Stimulated activated naive CD8-positive, alpha-beta T cell treated with anti-CD3 and anti-CD28 coated beads, Interleukin-15, amount 100 ng/mL, for 72 hours (primary cell): ENCODE results near the gene VMP1.
"Not testable (repeated sequence)": the region's sequence is repeated elsewhere in the genome, so short reads cannot be mapped to it uniquely, and the experiment has no call there.

Source experiments
- ATAC-seq: fragments of 150-1000 bp; cut with Tn5 transposase; 2 replicates; pipeline ENCODE4 v1.10.0; 2021; ENCODE audit warnings: mild to moderate bottlenecking, moderate library complexity
- DNase-seq, 2 donors: peaks; one replicate each; pipeline ENCODE4 v3.0.0; 2021 to 2022
- H3K27ac Mint-ChIP-seq, 2 donors: one replicate each; pipeline ENCODE4 v1.8.0; 2022; ENCODE audit warnings: mild to moderate bottlenecking in 2 of 2, mixed read lengths in 2 of 2, moderate library complexity in 2 of 2
- H3K27me3 Mint-ChIP-seq: one replicate; pipeline ENCODE4 v1.8.0; 2022; ENCODE audit warnings: mixed read lengths
- H3K4me1 Mint-ChIP-seq: one replicate; pipeline ENCODE4 v1.8.0; 2022; ENCODE audit warnings: mild to moderate bottlenecking, mixed read lengths
- H3K4me3 Mint-ChIP-seq, 2 donors: one replicate each; pipeline ENCODE4 v1.8.0; 2022; ENCODE audit warnings: mild to moderate bottlenecking in 2 of 2, mixed read lengths in 2 of 2, moderate library complexity in 1 of 2
- H3K9me3 Mint-ChIP-seq, 2 donors: one replicate each; pipeline ENCODE4 v1.8.0; 2022; ENCODE audit warnings: mixed read lengths in 2 of 2

The VMP1 gene

DNA sequence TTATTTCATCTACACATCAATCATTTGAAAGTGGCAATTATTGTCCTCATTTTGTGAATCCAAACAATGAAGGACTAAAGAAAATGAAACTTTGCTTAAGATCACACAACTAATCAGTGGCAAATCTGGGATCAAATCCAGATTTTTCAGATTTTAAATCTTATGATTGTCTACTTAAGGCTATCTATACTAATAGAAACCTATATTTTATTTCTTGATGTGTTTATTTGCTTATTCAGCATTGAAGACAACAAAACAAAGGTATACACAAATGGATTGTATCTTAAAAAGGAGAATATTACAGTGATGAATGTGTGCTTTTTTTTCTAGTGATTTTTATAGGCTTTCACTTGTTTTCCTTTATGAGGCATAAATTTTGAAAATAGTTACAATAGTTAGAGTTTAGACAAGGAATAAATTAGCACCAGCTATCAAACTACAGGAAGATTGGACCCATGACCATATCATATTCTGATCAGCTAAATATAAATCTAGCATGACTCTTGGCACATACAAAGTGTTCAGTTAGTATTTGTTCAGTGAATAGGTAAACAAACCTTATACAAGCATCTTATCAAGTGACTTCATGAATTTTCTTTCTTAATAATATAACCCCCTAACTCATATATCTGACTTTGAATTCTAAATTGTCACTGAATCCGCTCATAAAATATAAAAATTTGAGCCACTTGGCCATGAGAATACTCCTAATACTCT lies 20.5 kb downstream of the VMP1 start:
- DNase-seq = no peak
- no peak for ATAC-seq
- Mint-ChIP-seq H3K9me3 (no peaks in the 10 kb centered on the region), H3K27me3 (no peaks in the 10 kb centered on the region), H3K4me1 (peaks cover 22% of the 10 kb centered on the region), H3K27ac (no peak overlapping the region), H3K4me3 (no peak overlapping the region)

DNA sequence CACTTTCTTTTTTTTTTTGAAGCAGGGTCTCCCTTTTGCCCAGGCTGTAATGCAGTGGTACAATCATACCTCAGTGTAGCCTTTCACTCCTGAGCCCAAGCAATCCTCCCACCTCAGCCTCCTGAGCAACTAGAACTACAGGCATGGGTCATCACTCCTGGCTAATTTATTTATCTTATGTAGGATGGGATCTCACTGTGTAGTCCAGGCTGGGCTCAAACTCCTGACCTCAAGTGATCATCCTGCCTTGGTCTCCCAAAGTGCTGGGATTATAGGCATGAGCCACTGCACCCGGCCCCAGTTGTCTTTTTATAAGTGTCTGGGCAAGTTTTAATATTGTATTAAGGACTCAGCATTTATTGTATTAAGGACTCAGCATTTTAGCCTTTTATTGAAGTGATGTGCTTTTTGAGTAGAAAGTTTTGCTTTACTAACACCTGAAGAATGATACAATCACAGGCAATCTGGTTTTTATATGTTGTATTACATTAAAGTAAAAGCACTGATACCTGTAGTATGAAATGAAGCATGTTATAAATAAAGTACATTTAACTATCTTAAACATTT lies 22.9 kb downstream of the VMP1 start:
- no peaks in the 10 kb centered on the region for H3K9me3 Mint-ChIP-seq
- DNase-seq (no peak), ATAC-seq (no peak)
- H3K27ac Mint-ChIP-seq = no peak overlapping the region
- no peak overlapping the region for H3K4me3 Mint-ChIP-seq
- peaks cover 15% of the 10 kb centered on the region for H3K4me1 Mint-ChIP-seq
- no peaks in the 10 kb centered on the region for H3K27me3 Mint-ChIP-seq

DNA sequence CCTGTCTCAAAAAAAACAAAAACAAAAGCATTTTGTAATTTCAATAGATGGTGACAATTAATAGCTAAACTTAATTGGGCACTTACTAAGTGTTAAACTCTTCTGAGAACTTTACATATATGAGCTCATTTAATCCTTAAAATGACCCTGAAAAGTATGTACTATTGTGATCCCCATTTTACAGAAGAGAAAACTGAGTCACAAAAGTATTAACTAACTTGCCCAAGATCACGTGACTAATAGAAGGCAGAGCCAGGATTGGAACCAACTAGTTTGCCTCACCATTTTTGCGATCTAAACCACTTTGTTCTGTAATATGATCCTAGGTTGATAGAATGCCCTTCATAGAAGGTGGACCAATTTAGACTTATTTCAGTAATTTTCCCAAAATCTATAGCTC lies 26.2 kb downstream of the VMP1 start:
- no peak overlapping the region for H3K4me3 Mint-ChIP-seq
- H3K27ac Mint-ChIP-seq = no peak overlapping the region
- ATAC-seq = no peak
- H3K9me3 Mint-ChIP-seq = no peaks in the 10 kb centered on the region
- no peaks in the 10 kb centered on the region for H3K27me3 Mint-ChIP-seq
- no peak for DNase-seq
- peaks cover 15% of the 10 kb centered on the region for H3K4me1 Mint-ChIP-seq

DNA sequence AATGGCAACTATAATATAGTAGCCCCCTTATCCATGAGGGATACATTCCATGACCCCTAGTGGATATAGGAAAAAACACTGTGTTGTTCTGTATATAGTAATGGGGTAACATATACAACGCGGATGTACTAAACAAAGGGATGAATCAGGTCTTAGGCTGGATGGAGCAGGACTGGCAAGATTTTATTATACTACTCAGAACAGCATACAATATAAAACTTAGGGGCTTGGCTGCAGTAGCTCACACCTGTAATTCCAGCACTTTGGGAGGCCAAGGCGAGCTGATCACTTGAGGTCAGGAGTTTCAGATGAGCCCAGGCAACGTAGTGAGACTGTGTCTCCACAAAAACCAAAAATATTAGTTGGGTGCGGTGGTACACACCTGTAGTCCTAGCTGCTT lies 26.8 kb downstream of the VMP1 start:
- Mint-ChIP-seq H3K27ac (no peak overlapping the region), H3K4me1 (peaks cover 15% of the 10 kb centered on the region), H3K9me3 (no peaks in the 10 kb centered on the region), H3K27me3 (no peaks in the 10 kb centered on the region), H3K4me3 (no peak overlapping the region)
- no peak for ATAC-seq
- no peak for DNase-seq

DNA sequence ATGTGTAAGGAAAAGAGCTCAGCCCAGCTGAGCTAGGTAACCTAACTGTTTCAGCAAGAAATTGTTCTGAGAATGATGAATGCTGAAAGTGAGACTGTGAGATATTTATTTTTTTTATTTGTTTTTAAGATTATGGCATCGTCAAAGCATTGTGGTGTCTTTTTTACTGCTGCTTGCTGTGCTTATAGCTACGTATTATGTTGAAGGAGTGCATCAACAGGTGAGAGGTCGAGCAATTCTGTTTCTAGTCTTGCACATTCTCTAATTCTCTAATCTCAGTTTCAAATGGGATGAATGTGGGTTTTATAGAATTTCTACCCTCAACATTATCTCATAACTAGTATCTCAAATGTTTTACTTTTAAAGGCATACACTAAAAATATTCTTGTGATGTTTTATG lies 29.9 kb downstream of the VMP1 start:
- Mint-ChIP-seq H3K4me3 (no peak overlapping the region), H3K9me3 (no peaks in the 10 kb centered on the region), H3K4me1 (no peaks in the 10 kb centered on the region), H3K27ac (no peak overlapping the region), H3K27me3 (no peaks in the 10 kb centered on the region)
- DNase-seq = no peak
- no peak for ATAC-seq

DNA sequence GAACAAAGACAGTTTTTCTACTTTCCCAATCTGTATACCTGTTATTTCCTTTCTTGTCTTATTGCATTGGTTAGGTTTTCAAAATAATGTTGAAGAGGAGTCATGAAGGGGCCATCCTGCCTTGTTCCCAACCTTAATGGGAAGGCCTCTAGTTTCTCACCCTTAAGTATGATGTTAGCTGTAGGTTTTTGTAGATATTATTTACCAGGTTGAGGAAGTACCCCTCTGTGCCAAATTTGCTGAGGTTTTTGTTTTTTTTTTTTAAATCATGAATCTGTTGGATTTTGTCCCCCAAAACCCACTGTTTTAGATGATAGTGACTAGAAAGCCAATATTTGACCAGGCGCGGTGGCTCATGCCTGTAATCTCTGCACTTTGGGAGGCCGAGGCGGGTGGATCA lies 36.4 kb downstream of the VMP1 start:
- Mint-ChIP-seq H3K9me3 (peaks cover 0 to 6% of the 10 kb centered on the region in 2 donors), H3K27ac (no peak overlapping the region), H3K27me3 (no peaks in the 10 kb centered on the region), H3K4me1 (peaks cover 4% of the 10 kb centered on the region), H3K4me3 (no peak overlapping the region)
- no peak for ATAC-seq
- DNase-seq = no peak

DNA sequence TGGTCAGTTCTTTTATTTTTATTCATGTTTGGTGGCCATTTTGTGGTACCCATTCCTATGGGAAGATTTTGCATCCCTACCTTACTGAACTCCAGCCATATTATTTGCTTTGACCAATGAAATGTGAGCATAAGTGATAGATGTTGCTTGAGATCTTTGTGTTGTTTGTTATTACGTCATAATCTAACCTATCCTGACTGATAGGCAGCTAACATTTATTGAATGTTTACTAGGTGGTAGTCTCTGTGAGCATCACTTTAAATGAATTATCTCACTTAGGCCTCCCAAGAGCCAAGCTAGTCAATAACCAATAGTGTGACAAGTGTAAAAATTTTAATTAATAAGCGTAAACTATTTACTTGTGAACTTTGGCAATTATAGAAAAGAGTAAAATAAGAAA lies 37.6 kb downstream of the VMP1 start:
- H3K4me3 Mint-ChIP-seq = no peak overlapping the region
- peaks cover 4% of the 10 kb centered on the region for H3K4me1 Mint-ChIP-seq
- ATAC-seq (no peak), DNase-seq (no peak)
- H3K27me3 Mint-ChIP-seq = no peaks in the 10 kb centered on the region
- no peak overlapping the region for H3K27ac Mint-ChIP-seq
- peaks cover 0 to 6% of the 10 kb centered on the region in 2 donors for H3K9me3 Mint-ChIP-seq

DNA sequence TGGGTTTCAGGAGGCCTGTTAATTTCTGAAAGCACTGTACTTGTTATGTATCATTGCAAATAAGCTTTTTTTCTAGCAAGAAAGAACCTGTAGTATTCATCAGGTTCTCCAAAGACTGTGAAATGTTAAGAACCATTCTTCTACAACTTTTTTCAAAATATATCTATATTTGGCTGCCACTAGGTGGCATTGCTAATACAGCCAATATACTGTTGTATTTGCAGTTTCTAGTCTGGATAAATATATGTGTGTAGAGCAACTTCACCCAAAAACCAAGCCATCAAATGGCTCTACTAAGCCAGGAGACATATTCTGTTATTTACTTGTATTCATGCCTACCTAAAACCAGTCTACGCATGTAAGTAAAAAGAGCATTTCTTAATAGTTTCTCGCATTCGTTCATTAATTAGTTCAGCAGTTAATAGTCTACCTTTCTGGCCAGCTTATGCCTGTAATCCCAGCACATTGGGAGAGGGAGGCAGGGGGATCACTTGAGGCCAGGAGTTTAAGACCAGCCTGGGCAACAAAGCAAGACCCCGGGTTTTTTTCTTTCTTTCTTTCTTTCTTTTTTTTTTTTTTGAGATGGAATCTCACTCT lies 39.5 kb downstream of the VMP1 start:
- DNase-seq (no peak), ATAC-seq (peak; percentile 71)
- Mint-ChIP-seq H3K27me3 (no peaks in the 10 kb centered on the region), H3K4me3 (no peak overlapping the region), H3K9me3 (peaks cover 0 to 6% of the 10 kb centered on the region in 2 donors), H3K27ac (peak overlapping the region in 1 of 2 donors; percentile 61), H3K4me1 (peaks cover 15% of the 10 kb centered on the region)

DNA sequence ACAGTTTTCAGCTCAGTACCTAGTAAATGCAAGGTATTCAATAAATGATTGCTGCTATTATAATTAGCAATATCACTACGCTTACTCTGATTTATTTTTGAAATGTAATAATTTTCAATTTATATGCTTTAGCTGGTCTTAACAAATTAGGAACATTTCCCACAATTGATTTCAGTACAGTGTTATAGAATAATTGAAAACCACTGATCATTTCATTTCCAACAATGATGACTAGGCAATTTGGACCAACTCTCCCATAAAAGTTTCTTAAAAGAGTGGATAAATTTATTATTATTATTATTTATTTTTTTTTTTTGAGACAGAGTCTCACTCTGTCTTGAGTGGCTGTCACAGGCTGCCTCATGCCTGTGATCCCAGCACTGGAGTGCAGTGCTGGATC lies 41.1 kb downstream of the VMP1 start:
- DNase-seq (no peak), ATAC-seq (no peak)
- no peak overlapping the region for H3K27ac Mint-ChIP-seq
- H3K27me3 Mint-ChIP-seq = no peaks in the 10 kb centered on the region
- H3K4me1 Mint-ChIP-seq = peaks cover 31% of the 10 kb centered on the region
- no peak overlapping the region for H3K4me3 Mint-ChIP-seq
- H3K9me3 Mint-ChIP-seq = no peaks in the 10 kb centered on the region

DNA sequence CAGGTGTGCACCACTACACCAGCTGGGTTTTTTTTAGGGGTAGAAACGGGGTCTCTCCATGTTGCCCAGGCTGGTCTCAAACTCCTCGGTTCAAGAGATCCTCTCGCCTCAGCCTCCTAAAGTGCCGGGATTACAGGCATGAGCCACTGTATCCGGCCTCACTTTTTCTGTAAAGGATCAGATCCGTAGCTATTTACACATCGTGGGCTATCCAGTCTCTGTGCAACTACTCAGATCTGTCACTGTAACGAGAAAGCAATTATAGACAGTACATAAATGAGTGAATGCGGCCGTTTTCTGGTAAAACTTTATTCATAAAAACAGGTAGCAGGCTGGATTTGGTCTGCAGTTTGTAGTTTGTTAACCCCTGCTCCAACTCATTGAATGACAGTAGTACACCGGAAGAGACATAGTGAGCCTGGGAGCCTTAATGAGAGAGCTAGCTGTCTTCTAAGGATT lies 44.5 kb downstream of the VMP1 start:
- peak; percentile 61 for ATAC-seq
- Mint-ChIP-seq H3K27ac (peak overlapping the region; percentile 76 to 99), H3K4me3 (peak overlapping the region; percentile 22 to 78), H3K9me3 (no peaks in the 10 kb centered on the region), H3K4me1 (peaks cover 59% of the 10 kb centered on the region), H3K27me3 (no peaks in the 10 kb centered on the region)
- no peak for DNase-seq

DNA sequence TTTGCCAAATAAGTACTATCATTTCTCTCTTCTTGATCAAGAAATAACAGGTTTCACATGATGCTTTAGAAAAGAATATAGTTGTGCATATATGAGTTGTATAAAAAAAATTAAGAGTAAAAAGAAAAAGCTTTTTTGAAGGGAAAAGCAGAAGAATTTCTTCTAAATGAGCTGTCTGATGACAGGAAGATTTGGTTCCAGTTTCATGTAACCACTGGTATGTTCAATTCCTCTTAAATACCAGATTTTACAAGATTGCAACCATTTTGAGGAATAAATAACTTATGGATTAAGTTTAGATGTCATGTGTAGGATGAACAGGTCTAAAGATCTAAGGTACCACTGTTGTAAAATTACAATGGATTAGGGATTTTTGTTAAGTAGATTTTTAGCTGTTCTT lies 45.0 kb downstream of the VMP1 start:
- Mint-ChIP-seq H3K27me3 (no peaks in the 10 kb centered on the region), H3K4me1 (peaks cover 56% of the 10 kb centered on the region), H3K4me3 (peak overlapping the region in 1 of 2 donors; percentile 78), H3K27ac (peak overlapping the region; percentile 54 to 99), H3K9me3 (no peaks in the 10 kb centered on the region)
- no peak for ATAC-seq
- DNase-seq = no peak

DNA sequence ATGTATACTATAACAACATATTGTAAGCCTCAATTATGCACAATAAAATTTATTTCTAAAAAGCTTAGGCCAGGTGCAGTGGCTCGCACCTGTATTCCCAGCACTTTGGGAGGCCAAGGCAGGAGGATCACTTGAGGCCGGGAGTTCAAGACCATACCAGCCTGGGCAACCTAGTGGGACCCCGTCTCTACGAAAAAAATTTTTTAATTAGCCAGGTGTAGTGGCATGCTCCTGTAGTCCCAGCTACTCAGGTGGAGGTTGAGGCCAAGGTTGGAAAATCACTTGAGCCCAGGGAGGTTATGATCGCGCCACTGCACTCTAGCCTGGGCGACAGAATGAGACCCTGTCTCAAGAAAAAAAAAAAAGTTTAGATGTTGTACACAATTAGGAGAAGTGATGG lies 45.5 kb downstream of the VMP1 start:
- Mint-ChIP-seq H3K4me1 (peaks cover 59% of the 10 kb centered on the region), H3K4me3 (peak overlapping the region; percentile 42 to 78), H3K9me3 (no peaks in the 10 kb centered on the region), H3K27ac (peak overlapping the region; percentile 34 to 99), H3K27me3 (no peaks in the 10 kb centered on the region)
- DNase-seq = no peak
- ATAC-seq = no peak

DNA sequence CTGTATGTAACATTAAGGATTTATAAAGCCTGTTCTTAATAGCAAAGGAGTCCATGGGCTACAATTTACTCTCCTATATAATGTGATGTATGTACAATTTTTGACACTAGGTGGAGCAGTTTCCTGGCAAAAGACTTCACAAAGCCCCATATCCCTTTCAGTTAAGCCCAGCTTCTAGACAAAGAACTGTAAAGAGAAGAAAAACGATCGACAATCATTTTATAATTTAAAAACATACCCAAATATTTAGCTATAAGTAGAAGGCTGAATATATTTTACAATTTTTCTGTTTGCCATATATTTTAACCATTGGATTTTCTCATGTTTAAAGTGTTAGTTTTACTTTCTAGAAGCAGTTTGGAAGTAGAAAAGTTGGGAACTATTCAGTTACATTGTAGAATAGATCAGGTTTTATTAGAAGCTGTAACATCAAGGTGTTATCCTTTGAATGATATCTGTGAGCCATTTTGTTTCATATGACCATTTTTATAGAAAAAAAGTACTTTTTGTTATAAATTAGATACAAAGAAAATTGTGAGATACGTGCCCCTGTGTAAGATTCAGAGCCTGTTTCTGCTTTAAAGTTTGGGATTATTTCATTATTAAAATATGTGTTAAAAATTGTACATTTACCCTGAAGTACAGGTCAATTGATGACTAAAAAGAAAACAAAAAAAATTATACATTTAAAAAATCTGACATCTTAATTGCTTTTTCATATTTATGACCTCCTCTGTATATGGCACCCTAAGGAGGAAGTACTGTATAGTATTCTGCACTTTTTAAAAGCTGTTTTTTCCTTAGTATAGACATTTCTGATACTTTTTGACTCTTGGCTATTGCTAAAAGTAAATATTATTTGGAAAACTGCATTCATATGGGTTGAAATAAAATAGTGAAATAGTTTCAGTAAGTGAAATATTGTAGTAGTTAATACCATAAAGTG lies 46.3 kb downstream of the VMP1 start:
- H3K27ac Mint-ChIP-seq = peak overlapping the region; percentile 95 to 99
- H3K9me3 Mint-ChIP-seq = peaks cover 0 to under 1% of the 10 kb centered on the region in 2 donors
- H3K4me3 Mint-ChIP-seq = peak overlapping the region; percentile 67 to 78
- peaks cover 65% of the 10 kb centered on the region for H3K4me1 Mint-ChIP-seq
- peak in 1 of 2 donors; percentile 27 for DNase-seq
- ATAC-seq = peak; percentile 78
- no peaks in the 10 kb centered on the region for H3K27me3 Mint-ChIP-seq

DNA sequence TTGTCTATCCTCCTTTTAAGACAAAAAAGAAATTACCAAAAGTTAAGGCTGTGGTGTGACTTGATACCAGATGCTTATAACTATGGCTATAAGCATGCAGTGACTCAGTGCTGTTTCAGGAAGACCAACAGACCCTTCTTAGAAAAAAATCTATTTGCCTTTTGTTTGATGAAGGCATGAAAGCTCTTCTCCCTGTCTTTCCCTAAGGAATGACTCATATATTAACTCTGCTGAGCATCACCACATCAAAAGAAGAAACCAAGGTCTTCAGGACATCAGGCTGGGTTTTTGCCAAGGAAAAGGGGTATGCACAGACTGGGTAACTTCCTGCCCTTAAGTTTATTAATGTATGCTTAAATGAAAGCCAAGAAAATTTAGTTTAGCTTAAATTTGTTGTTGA lies 47.1 kb downstream of the VMP1 start:
- Mint-ChIP-seq H3K4me1 (peaks cover 67% of the 10 kb centered on the region), H3K27ac (peak overlapping the region; percentile 95 to 99), H3K9me3 (peaks cover 4 to 8% of the 10 kb centered on the region in 2 donors), H3K27me3 (no peaks in the 10 kb centered on the region), H3K4me3 (peak overlapping the region; percentile 67 to 78)
- DNase-seq = peak in 1 of 2 donors; percentile 32
- ATAC-seq = peak; percentile 85

DNA sequence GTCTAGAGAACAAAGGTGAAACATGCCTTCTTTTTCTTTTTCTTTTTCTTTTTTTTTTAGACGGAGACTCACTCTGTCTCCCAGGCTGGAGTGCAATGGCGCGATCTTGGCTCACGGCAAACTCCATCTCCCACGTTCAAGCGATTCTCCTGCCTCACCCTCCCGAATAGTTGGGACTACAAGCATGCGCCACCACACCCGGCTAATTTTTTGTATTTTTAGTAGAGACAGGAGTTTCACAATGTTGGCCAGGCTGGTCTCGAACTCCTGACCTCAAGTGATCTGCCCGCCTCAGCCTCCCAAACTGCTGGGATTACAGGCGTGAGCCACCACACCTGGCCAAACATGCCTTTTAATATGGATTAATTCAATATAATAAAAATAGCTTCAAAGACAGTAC lies 47.6 kb downstream of the VMP1 start:
- not testable (repeated sequence) for ATAC-seq, H3K27me3 Mint-ChIP-seq, DNase-seq
- peak overlapping the region; percentile 95 to 99 for H3K27ac Mint-ChIP-seq
- peaks cover 6 to 11% of the 10 kb centered on the region in 2 donors for H3K9me3 Mint-ChIP-seq
- peak overlapping the region; percentile 63 to 78 for H3K4me3 Mint-ChIP-seq
- peaks cover 72% of the 10 kb centered on the region for H3K4me1 Mint-ChIP-seq
